Endodermal cell (in vitro differentiated cells): ENCODE data around the gene EIF3A. TPM values are rescaled to one million over a fixed set of nuclear protein-coding genes. Genes with fewer than 3 reads are reported as not detected.

Source experiments
- DNase-seq: peaks from one replicate; pipeline ENCODE4 v3.0.0-alpha.2; 2017
- H3K27ac ChIP-seq: 2 replicates; pipeline ENCODE4 v1.5.1; 2013; ENCODE audit warnings: mild to moderate bottlenecking, low read depth, low read length, moderate library complexity
- H3K27me3 ChIP-seq: 2 replicates; pipeline ENCODE4 v1.6.1; 2013; ENCODE audit warnings: mild to moderate bottlenecking, low read length, moderate library complexity; ENCODE audit not compliant: insufficient read depth, control insufficient read depth, poor library complexity, severe bottlenecking
- H3K36me3 ChIP-seq: 2 replicates; pipeline ENCODE4 v1.7.0; 2013; ENCODE audit warnings: mild to moderate bottlenecking, low read length, moderate library complexity; ENCODE audit not compliant: control insufficient read depth, insufficient read depth
- H3K4me1 ChIP-seq: one replicate; pipeline ENCODE4 v1.7.0; 2013; ENCODE audit warnings: low read length; ENCODE audit not compliant: control insufficient read depth, insufficient read depth
- H3K4me3 ChIP-seq: 2 replicates; pipeline ENCODE4 v1.5.1; 2013; ENCODE audit warnings: mild to moderate bottlenecking, low read length, moderate library complexity
- H3K9ac ChIP-seq: 2 replicates; pipeline ENCODE4 v1.6.1; 2013; ENCODE audit warnings: mild to moderate bottlenecking, low read length, moderate library complexity; ENCODE audit not compliant: poor library complexity, severe bottlenecking; ENCODE audit errors: extremely low read depth
- H3K9me3 ChIP-seq: 2 replicates; pipeline ENCODE4 v1.6.1; 2013; ENCODE audit warnings: mild to moderate bottlenecking, low read length, moderate library complexity; ENCODE audit not compliant: control insufficient read depth
- H3K27ac Mint-ChIP-seq: 2 replicates; pipeline ENCODE4 v1.8.0; 2020; ENCODE audit warnings: mixed read lengths
- H3K27me3 Mint-ChIP-seq: 2 replicates; pipeline ENCODE4 v1.8.0; 2021; ENCODE audit warnings: mild to moderate bottlenecking, mixed read lengths; ENCODE audit not compliant: insufficient read depth
- H3K36me3 Mint-ChIP-seq: 2 replicates; pipeline ENCODE4 v1.8.0; 2020; ENCODE audit warnings: low read depth, mixed read lengths
- H3K4me1 Mint-ChIP-seq: 2 replicates; pipeline ENCODE4 v1.8.0; 2020; ENCODE audit warnings: mixed read lengths
- H3K4me3 Mint-ChIP-seq: 2 replicates; pipeline ENCODE4 v1.8.0; 2020; ENCODE audit warnings: mild to moderate bottlenecking, moderate library complexity, mixed read lengths
- H3K9me3 Mint-ChIP-seq: 2 replicates; pipeline ENCODE4 v1.8.0; 2020; ENCODE audit warnings: mild to moderate bottlenecking, mixed read lengths
- WGBS, 2 experiments: methylation state at CpG; one replicate each; pipeline versions ENCODE4 v1.1.5 to v1.1.7; 2013; ENCODE audit warnings: missing lambda C conversion rate in 2 of 2, mixed read lengths in 1 of 2; ENCODE audit not compliant: insufficient coverage in 1 of 2, insufficient read length in 1 of 2; 5-methylcytosine and 5-hydroxymethylcytosine counted together
- total RNA-seq, 2 donors: library from RNA; stranded (reverse); fragmentation: NEBNext Ultra II Directional in 1 of 2; extraction: Animal tissue kit (Norgen Biotek cat#: 25700) in 1 of 2; gene quantifications; 2 replicates in 1 of 2; 3 replicates in 1 of 2; pipeline ENCODE4 v1.2.1, GENCODE V29; 2021
- TF ChIP-seq, protein P1 (sequence below): fragments of 200-600 bp; sonication (generic); conservative IDR thresholded peaks from 2 replicates; pipeline ENCODE4 v1.5.0; 2021; ENCODE audit warnings: antibody characterized with exemption, mild to moderate bottlenecking

The EIF3A gene
- total RNA-seq, 2 donors from 2014 or later: 134 to 144 TPM

GRCh38 chr10:119120875-119121274 is 40.3 kb upstream of the EIF3A start:
- Mint-ChIP-seq H3K9me3 (no peaks in the 10 kb centered on the region), H3K27me3 (no peaks in the 10 kb centered on the region), H3K4me1 (no peaks in the 10 kb centered on the region), H3K27ac (no peak overlapping the region), H3K36me3 (peaks cover 77% of the 10 kb centered on the region), H3K4me3 (no peak overlapping the region)
- peaks cover 74% of the 10 kb centered on the region for H3K36me3 ChIP-seq
- no peak overlapping the region for H3K9ac ChIP-seq
- H3K4me3 ChIP-seq: no peak overlapping the region
- H3K27ac ChIP-seq: no peak overlapping the region
- H3K27me3 ChIP-seq: no peaks in the 10 kb centered on the region
- TF ChIP-seq, protein P1, sequence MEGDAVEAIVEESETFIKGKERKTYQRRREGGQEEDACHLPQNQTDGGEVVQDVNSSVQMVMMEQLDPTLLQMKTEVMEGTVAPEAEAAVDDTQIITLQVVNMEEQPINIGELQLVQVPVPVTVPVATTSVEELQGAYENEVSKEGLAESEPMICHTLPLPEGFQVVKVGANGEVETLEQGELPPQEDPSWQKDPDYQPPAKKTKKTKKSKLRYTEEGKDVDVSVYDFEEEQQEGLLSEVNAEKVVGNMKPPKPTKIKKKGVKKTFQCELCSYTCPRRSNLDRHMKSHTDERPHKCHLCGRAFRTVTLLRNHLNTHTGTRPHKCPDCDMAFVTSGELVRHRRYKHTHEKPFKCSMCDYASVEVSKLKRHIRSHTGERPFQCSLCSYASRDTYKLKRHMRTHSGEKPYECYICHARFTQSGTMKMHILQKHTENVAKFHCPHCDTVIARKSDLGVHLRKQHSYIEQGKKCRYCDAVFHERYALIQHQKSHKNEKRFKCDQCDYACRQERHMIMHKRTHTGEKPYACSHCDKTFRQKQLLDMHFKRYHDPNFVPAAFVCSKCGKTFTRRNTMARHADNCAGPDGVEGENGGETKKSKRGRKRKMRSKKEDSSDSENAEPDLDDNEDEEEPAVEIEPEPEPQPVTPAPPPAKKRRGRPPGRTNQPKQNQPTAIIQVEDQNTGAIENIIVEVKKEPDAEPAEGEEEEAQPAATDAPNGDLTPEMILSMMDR: no peak
- WGBS, 2 experiments: 80 to 100% methylated on average over 1 to 2 of the region's 2 CpGs
- no peaks in the 10 kb centered on the region for H3K4me1 ChIP-seq
- DNase-seq: no peak
- no peaks in the 10 kb centered on the region for H3K9me3 ChIP-seq

- Histone ChIP-seq H3K9ac (no peak overlapping the region), H3K27ac (no peak overlapping the region), H3K4me3 (no peak overlapping the region), H3K4me1 (no peaks in the 10 kb centered on the region), H3K27me3 (no peaks in the 10 kb centered on the region), H3K36me3 (peaks cover 73% of the 10 kb centered on the region), H3K9me3 (no peaks in the 10 kb centered on the region)
- no peak overlapping the region for H3K4me3 Mint-ChIP-seq
- H3K27ac Mint-ChIP-seq: no peak overlapping the region
- peaks cover 74% of the 10 kb centered on the region for H3K36me3 Mint-ChIP-seq
- H3K9me3 Mint-ChIP-seq: no peaks in the 10 kb centered on the region
- H3K4me1 Mint-ChIP-seq: no peaks in the 10 kb centered on the region
- 93 to 96% methylated on average over 2 to 4 of the region's 4 CpGs for WGBS, 2 experiments
- no peaks in the 10 kb centered on the region for H3K27me3 Mint-ChIP-seq
- no peak for DNase-seq
- TF ChIP-seq, protein P1: no peak
Measured at GRCh38 chr10:119120413-119120867, 39.8 kb upstream of the EIF3A start.

- H3K36me3 Mint-ChIP-seq: peaks cover 73% of the 10 kb centered on the region
- H3K27ac Mint-ChIP-seq: no peak overlapping the region
- H3K4me3 ChIP-seq: no peak overlapping the region
- no peaks in the 10 kb centered on the region for H3K4me1 ChIP-seq
- H3K27ac ChIP-seq: no peak overlapping the region
- H3K9me3 ChIP-seq: no peaks in the 10 kb centered on the region
- no peaks in the 10 kb centered on the region for H3K27me3 ChIP-seq
- no peak for DNase-seq
- no peaks in the 10 kb centered on the region for H3K4me1 Mint-ChIP-seq
- H3K4me3 Mint-ChIP-seq: no peak overlapping the region
- TF ChIP-seq, protein P1: no peak
- no peaks in the 10 kb centered on the region for H3K9me3 Mint-ChIP-seq
- H3K27me3 Mint-ChIP-seq: no peaks in the 10 kb centered on the region
- H3K9ac ChIP-seq: no peak overlapping the region
- 89 to 100% methylated on average over 1 of the region's 1 CpG for whole genome bisulfite sequencing, 2 experiments
- peaks cover 73% of the 10 kb centered on the region for H3K36me3 ChIP-seq
Measured at GRCh38 chr10:119119400-119119799, 38.8 kb upstream of the EIF3A start.
